Retinal pigment epithelial cell (primary cell): Measurements from ENCODE around the gene KLK13.

ENCODE experiments used
- DNase-seq: peaks from one replicate; pipeline ENCODE4 v3.0.0-alpha.2; 2010; ENCODE audit warnings: low read depth
- H3K4me3 ChIP-seq: 2 replicates; pipeline ENCODE4 v1.5.1; 2011; ENCODE audit warnings: mild to moderate bottlenecking, low read length, control low read depth, moderate library complexity
- TF ChIP-seq, protein P1 (sequence below): conservative IDR thresholded peaks from 2 replicates; pipeline ENCODE4 v1.5.1; 2011; ENCODE audit warnings: low read depth, low read length, control low read depth, inconsistent platforms

Gene KLK13

DNA sequence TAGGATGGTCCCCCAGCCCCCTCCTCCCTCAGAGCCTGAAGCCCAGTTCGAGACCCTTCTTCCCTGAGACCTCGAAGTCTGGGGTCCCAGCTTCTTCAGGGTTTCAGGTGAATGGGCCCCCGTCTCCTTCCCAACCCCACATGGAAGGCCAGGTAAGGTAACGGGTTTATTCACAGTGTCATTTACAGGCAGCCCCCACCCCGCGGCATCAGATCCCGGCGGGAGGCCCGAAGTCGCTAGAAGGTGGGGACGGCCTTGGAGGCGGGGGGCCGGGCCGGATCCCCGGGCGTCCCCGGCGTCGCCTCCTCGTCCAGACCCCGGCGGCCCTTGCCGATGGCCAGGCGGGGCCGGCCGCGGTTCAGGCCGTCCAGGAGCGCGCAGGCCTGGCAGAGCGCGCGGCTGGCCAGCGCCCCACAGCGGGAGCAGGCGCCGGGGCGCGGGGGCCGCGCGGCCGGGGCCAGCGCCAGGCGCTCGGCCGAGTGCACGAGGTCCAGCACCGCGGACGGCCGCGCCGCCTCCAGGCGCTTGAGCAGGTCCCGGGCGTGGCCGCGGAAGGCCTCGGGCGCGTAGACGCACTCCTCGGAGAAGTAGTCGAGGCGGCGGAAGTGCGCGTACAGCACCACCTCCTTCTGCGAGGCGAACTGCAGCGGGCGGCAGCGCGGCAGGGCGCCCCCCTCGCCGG is 33.6 kb upstream of the KLK13 start:
- TF ChIP-seq, protein P1, sequence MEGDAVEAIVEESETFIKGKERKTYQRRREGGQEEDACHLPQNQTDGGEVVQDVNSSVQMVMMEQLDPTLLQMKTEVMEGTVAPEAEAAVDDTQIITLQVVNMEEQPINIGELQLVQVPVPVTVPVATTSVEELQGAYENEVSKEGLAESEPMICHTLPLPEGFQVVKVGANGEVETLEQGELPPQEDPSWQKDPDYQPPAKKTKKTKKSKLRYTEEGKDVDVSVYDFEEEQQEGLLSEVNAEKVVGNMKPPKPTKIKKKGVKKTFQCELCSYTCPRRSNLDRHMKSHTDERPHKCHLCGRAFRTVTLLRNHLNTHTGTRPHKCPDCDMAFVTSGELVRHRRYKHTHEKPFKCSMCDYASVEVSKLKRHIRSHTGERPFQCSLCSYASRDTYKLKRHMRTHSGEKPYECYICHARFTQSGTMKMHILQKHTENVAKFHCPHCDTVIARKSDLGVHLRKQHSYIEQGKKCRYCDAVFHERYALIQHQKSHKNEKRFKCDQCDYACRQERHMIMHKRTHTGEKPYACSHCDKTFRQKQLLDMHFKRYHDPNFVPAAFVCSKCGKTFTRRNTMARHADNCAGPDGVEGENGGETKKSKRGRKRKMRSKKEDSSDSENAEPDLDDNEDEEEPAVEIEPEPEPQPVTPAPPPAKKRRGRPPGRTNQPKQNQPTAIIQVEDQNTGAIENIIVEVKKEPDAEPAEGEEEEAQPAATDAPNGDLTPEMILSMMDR: no peak
- no peak overlapping the region for H3K4me3 ChIP-seq
- DNase-seq: no peak

- TF ChIP-seq, protein P1: no peak
- DNase-seq: no peak
These were observed 32.9 kb upstream of the KLK13 start for GRCh38 chr19:51097796-51098195.

DNA sequence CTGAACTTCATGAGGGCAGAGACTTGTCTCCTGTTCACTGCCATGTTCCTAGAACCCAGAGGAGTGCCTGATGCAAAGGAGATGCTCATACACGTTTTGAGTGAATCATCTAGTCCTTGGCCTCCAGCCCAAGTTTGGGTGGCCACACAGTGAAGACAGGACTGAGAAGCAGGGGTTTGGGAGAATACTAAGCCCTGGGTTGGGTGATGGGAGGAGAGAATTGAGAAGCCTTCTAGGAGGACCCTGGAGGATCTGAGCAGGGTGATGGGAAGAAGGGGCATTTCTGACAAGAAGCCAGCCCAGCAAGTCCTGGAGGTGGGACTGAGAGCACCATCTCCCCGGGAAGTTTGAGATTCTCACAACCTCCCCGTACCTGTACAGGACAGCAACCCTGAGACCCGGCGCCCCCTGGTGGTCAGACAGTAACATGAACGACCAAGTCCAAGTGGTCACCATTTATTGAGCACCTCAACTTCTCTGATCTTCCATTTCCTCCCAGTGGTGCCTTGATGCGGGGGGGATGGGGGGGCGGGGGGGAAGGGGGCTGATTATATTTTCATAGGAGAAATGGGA is 32.4 kb upstream of the KLK13 start:
- no peak for DNase-seq
- TF ChIP-seq, protein P1: peak; percentile 74
- no peak overlapping the region for H3K4me3 ChIP-seq

More at GRCh38 chr19:51097796-51098195, 32.9 kb upstream of the KLK13 start:
- H3K4me3 ChIP-seq: no peak overlapping the region

- H3K4me3 ChIP-seq: no peak overlapping the region
- DNase-seq: no peak
- TF ChIP-seq, protein P1: peak; percentile 35
These were observed 31.7 kb upstream of the KLK13 start for GRCh38 chr19:51096473-51097165.

- TF ChIP-seq, protein P1: peak; percentile 78
- no peak for DNase-seq
- H3K4me3 ChIP-seq: no peak overlapping the region
These were observed 29.9 kb upstream of the KLK13 start for GRCh38 chr19:51094696-51095279.

DNA sequence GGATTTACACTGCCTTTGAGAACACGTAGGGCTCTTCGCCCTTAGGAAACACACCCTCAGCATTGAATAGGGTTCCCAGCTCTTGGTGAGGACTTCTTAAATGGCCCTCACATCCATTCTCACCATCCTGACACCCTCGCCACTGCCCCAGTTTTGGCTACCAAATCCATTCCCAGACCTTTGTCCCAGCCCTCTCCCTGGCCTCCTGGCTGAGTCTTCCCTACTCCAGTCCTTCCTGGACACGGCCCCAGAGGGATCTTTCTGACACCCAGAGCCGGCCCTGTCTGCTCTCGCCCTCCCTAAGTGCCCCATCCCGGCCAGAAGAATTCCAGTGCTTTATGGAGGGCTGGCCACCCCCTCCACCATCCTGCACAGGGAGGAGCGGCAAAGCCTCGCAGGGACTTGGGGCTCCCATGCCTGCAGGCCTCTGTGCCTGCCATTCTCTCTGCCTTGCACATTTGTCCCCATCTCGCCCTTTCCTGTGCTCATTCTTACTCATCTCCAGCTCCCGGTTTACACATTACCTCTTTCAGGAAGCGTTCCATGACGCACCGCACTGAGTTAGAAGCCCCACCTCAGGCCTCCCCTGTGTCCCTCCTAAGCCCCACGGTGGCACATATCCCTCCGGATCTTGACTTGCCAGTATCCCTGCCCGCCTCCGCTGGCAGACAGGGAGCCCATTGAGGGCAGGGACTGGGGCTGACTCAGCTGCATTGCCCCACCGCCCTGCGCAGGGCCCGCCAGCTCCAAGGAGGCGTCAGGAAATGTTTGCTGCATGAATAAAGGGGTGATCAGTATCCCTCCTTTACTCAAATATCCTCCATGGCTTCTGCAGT is 28.8 kb upstream of the KLK13 start:
- no peak overlapping the region for H3K4me3 ChIP-seq
- TF ChIP-seq, protein P1: no peak
- DNase-seq: no peak
